HCT116 (cell line): ENCODE results near the gene NR5A2. TPM values are rescaled to one million over a fixed set of nuclear protein-coding genes. Genes with fewer than 3 reads are reported as not detected.

Source experiments
- ATAC-seq: fragments of 200-7000 bp; cut with Tn5 transposase; 2 replicates; pipeline ENCODE4 v1.9.1; 2020; ENCODE audit warnings: mild to moderate bottlenecking, moderate library complexity
- BruUV-seq: library from RNA; stranded (reverse); fragments of 400-500 nt; replicated peaks from 2 replicates; lab custom pipeline; 2021; lab: Mats Ljungman, UMichigan
- CTCF ChIA-PET: fragments of 300-600 bp; sonication (Branson Sonifier 250); formaldehyde crosslinking; loops from one replicate; lab custom pipeline; 2021; ENCODE audit warnings: antibody characterized with exemption; lab: Charles Lee
- POLR2A ChIA-PET: fragments of 300-600, 350-600 bp; sonication (Branson Sonifier 250); formaldehyde crosslinking; loops from one replicate; lab custom pipeline; 2021; ENCODE audit warnings: antibody characterized with exemption; lab: Charles Lee
- RAD21 ChIA-PET, 2 experiments: fragments of 300-600 bp; sonication (Branson Sonifier 250); formaldehyde crosslinking; loops; one replicate each; lab custom pipeline; 2023; ENCODE audit warnings: low total read pairs in 2 of 2; ENCODE audit not compliant: uncharacterized antibody in 2 of 2, unreplicated experiment in 2 of 2, low non-redundant PET in 1 of 2; lab: Charles Lee
- DNase-seq: peaks from one replicate; pipeline ENCODE4 v3.0.0-alpha.2; 2010; ENCODE audit warnings: low read depth, low spot score
- H2AFZ ChIP-seq: fragments of 200-600 bp; shearing (Covaris generic), sonication (generic); 2 replicates; pipeline ENCODE4 v1.6.1; 2017; ENCODE audit warnings: low read depth, mixed run types, mixed read lengths, antibody characterized with exemption, low read length; ENCODE audit not compliant: poor library complexity, severe bottlenecking
- H3K27ac ChIP-seq: 2 replicates; pipeline ENCODE4 v1.5.1; 2012; ENCODE audit warnings: low read depth, low read length
- H3K27me3 ChIP-seq: fragments of 200-600 bp; sonication (generic); 2 replicates; pipeline ENCODE4 v1.6.1; 2016; ENCODE audit warnings: mixed run types, low read length, mixed read lengths; ENCODE audit not compliant: insufficient read depth
- H3K36me3 ChIP-seq, 2 experiments: fragments of 200-500 bp in 1 of 2; fragments of 200-600 bp in 1 of 2; sonication (Bioruptor generic) in 1 of 2; sonication (generic) in 1 of 2; 2 replicates each; pipeline versions ENCODE4 v1.5.1 to v1.6.1; 2014 to 2016; ENCODE audit warnings: low read length in 2 of 2, inconsistent platforms in 1 of 2, mixed read lengths in 1 of 2, mixed run types in 1 of 2; ENCODE audit not compliant: insufficient read depth in 2 of 2, control insufficient read depth in 1 of 2
- H3K4me1 ChIP-seq, 2 experiments: fragments of 200-600 bp in 1 of 2; sonication (generic) in 1 of 2; 2 replicates each; pipeline versions ENCODE4 v1.5.1 to v1.6.1; 2012 to 2017; ENCODE audit warnings: low read length in 2 of 2, inconsistent platforms in 1 of 2, mild to moderate bottlenecking in 1 of 2, mixed read lengths in 1 of 2, mixed run types in 1 of 2, moderate library complexity in 1 of 2; ENCODE audit not compliant: insufficient read depth in 2 of 2, control insufficient read depth in 1 of 2
- H3K4me2 ChIP-seq: fragments of 200-600 bp; sonication (generic); 2 replicates; pipeline ENCODE4 v1.6.1; 2017; ENCODE audit warnings: mixed run types, low read length, mixed read lengths
- H3K4me3 ChIP-seq, 2 experiments: fragments of 200-600 bp in 1 of 2; sonication (generic) in 1 of 2; replicated peaks in 1 of 2; 2 replicates each; pipeline ENCODE4 v1.5.1; 2011 to 2016; ENCODE audit warnings: low read length in 2 of 2, control low read depth in 1 of 2, low read depth in 1 of 2, mild to moderate bottlenecking in 1 of 2, mixed read lengths in 1 of 2, mixed run types in 1 of 2
- H3K79me2 ChIP-seq: fragments of 200-600 bp; sonication (generic); 2 replicates; pipeline ENCODE4 v1.6.1; 2017; ENCODE audit warnings: mild to moderate bottlenecking, mixed run types, low read length, moderate library complexity, mixed read lengths; ENCODE audit not compliant: insufficient read depth
- H3K9ac ChIP-seq: fragments of 200-600 bp; sonication (generic); 2 replicates; pipeline ENCODE4 v1.6.1; 2016; ENCODE audit warnings: low read length, mixed read lengths
- H3K9me2 ChIP-seq: fragments of 200-600 bp; sonication (generic), shearing (Covaris generic); 2 replicates; pipeline ENCODE4 v1.6.1; 2017; ENCODE audit warnings: mixed run types, mild to moderate bottlenecking, moderate library complexity; ENCODE audit not compliant: insufficient read depth
- H3K9me3 ChIP-seq, 2 experiments: fragments of 200-500 bp in 1 of 2; fragments of 200-600 bp in 1 of 2; sonication (Bioruptor generic) in 1 of 2; sonication (generic) in 1 of 2; 2 replicates each; pipeline ENCODE4 v1.6.1; 2014 to 2017; ENCODE audit warnings: low read length in 2 of 2, mixed read lengths in 2 of 2, inconsistent platforms in 1 of 2, low read depth in 1 of 2, mild to moderate bottlenecking in 1 of 2, mixed run types in 1 of 2, moderate library complexity in 1 of 2; ENCODE audit not compliant: control insufficient read depth in 1 of 2, insufficient read depth in 1 of 2
- H4K20me1 ChIP-seq: fragments of 200-600 bp; sonication (generic), shearing (Covaris generic); 2 replicates; pipeline ENCODE4 v1.6.1; 2017; ENCODE audit warnings: mixed run types, mild to moderate bottlenecking, moderate library complexity; ENCODE audit not compliant: insufficient read depth
- JUND ChIP-seq: IDR thresholded peaks from 2 replicates; pipeline ENCODE4 v1.6.1; 2012
- RAD21 ChIP-seq: IDR thresholded peaks from 2 replicates; pipeline ENCODE4 v1.6.1; 2012; ENCODE audit warnings: low read depth, mild to moderate bottlenecking
- SIN3A ChIP-seq: IDR thresholded peaks from 2 replicates; pipeline ENCODE4 v1.6.1; 2012; ENCODE audit warnings: low read depth
- TCF7L2 ChIP-seq: IDR thresholded peaks from 2 replicates; pipeline ENCODE4 v1.7.0; 2011; ENCODE audit warnings: borderline replicate concordance, inconsistent platforms; ENCODE audit not compliant: insufficient read depth, insufficient read length; ENCODE audit errors: extremely low read depth
- ZFX ChIP-seq: fragments of 450-650 bp; IDR thresholded peaks from 2 replicates; pipeline ENCODE4 v1.6.1; 2017
- intact Hi-C: fragments of 100-400 bp; cut with micrococcal nuclease; formaldehyde crosslinking; loops from 2 replicates; pipeline ENCODE4 v1.10.0; 2022
- total RNA-seq: library from RNA; stranded (reverse); gene quantifications from one replicate; pipeline ENCODE4 v1.2.1, GENCODE V29; 2021; ENCODE audit not compliant: unreplicated experiment

NR5A2 gene
- total RNA-seq, 1 experiment from 2014 or later, result 0.91 TPM

DNA sequence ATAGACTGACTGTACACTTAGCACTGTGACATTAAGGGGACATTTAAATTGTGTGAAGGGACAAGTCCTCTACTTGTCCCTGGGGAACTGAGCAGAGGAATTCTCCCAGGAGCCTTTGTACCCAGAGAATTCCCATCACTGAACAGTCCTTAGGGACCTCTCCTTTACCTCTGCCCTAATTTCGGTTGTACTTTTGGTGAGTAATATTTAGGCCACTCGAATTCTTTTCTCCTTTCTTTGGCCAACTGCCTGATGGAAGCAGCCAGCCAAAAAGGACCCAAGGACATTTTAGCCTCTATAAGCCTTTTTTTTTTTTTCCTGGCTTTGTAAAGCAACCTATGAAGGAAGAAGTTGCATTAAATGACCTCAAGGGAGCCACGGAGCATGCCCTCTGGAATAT lies 71.5 kb downstream of the NR5A2 start:
- no peaks in the 10 kb centered on the region for H3K27me3 ChIP-seq
- intact Hi-C loops, result no loop called here
- H3K4me1 ChIP-seq, result no peaks in the 10 kb centered on the region
- RAD21 ChIA-PET, result no interaction called here
- no peak overlapping the region for H3K4me2 ChIP-seq
- no peak for TF ChIP-seq SIN3A
- no peak for TF ChIP-seq ZFX
- CTCF ChIA-PET, result no interaction called here
- POLR2A ChIA-PET, result no interaction called here
- H4K20me1 ChIP-seq, result no peaks in the 10 kb centered on the region
- no peaks in the 10 kb centered on the region for H3K79me2 ChIP-seq
- no peak overlapping the region for H3K27ac ChIP-seq
- H3K9me2 ChIP-seq, result no peaks in the 10 kb centered on the region
- H3K36me3 ChIP-seq, result no peaks in the 10 kb centered on the region
- ATAC-seq, result no peak
- no peak overlapping the region for H3K4me3 ChIP-seq
- no peak for DNase-seq
- BruUV-seq, result no TSS peak
- no peaks in the 10 kb centered on the region for H3K9me3 ChIP-seq
- H3K9ac ChIP-seq, result no peak overlapping the region
- H2AFZ ChIP-seq, result no peak overlapping the region

DNA sequence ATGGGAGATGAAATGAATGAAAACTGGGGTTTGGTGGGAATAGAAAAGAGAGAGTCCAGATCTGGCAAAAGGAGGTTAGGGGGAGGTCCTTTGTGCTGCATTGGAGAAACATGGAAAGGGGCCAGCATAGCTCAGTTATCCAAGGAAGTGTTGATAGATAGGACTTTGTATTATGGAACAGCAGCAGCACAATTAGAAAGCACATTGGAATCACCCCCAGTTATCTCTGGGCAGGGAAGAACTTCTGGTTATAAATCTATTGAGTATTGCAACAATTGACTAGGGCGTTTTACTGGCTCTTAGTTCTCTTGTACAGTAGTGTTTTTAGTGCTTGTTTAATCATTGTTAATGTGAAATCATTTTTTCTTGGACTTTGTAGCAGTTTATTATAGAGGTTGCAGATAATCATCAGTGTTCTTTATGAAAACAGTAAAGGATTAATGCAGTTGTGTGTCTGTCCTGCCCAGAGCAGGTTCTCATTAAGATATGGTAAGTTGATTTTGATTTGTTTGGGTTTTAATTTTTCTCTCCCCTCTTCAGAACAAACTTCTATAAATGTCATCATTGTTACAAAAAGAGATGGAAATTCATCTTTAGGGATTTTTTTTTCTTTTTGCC lies 76.6 kb downstream of the NR5A2 start:
- Histone ChIP-seq H3K4me2 (no peak overlapping the region), H3K9me2 (no peaks in the 10 kb centered on the region), H3K4me3 (no peak overlapping the region), H3K4me1 (no peaks in the 10 kb centered on the region), H3K9ac (no peak overlapping the region), H3K27ac (no peak overlapping the region), H2AFZ (no peak overlapping the region), H3K79me2 (no peaks in the 10 kb centered on the region), H4K20me1 (no peaks in the 10 kb centered on the region), H3K9me3 (no peaks in the 10 kb centered on the region)
- ChIA-PET RAD21 (no interaction called here), CTCF (no interaction called here)
- no TSS peak for BruUV-seq
- TF ChIP-seq JUND (no peak), RAD21 (no peak), TCF7L2 (no peak)
- TF ChIP-seq, all 23 proteins: peak for 0
- ATAC-seq, result no peak
- intact Hi-C loops, result no loop called here
- Histone ChIP-seq H3K36me3 (no peaks in the 10 kb centered on the region), H3K27me3 (no peaks in the 10 kb centered on the region)
- POLR2A ChIA-PET, result no interaction called here
- DNase-seq, result no peak
